HEK293 (cell line): ENCODE results near the gene NANP.
A peak's percentile ranks its signal among the peaks of the same experiment; 100 is the strongest.

Experiments used
- CTCF ChIA-PET: fragments of 350-600 bp; formaldehyde crosslinking; extraction: SDS; loops from one replicate; lab custom pipeline; 2021; ENCODE audit warnings: antibody characterized with exemption; lab: Yijun Ruan, JAX
- POLR2A ChIA-PET: fragments of 300-600 bp; formaldehyde crosslinking; extraction: SDS; loops from one replicate; lab custom pipeline; 2020; ENCODE audit warnings: antibody characterized with exemption, inconsistent platforms; lab: Yijun Ruan, JAX
- H3K27ac ChIP-seq: fragments of 200-500 bp; sonication (Bioruptor generic); 2 replicates; pipeline ENCODE4 v1.5.1; 2014; ENCODE audit warnings: low read depth, low read length, control low read depth, inconsistent platforms; ENCODE audit errors: extremely low read depth
- H3K36me3 ChIP-seq, 2 experiments: fragments of 200-500 bp in 1 of 2; sonication (Bioruptor generic) in 1 of 2; 1 replicate in 1 of 2; 2 replicates in 1 of 2; pipeline ENCODE4 v1.5.1; 2014 to 2017; ENCODE audit warnings: inconsistent platforms in 2 of 2, low read length in 2 of 2; ENCODE audit not compliant: control insufficient read depth in 2 of 2, insufficient read depth in 1 of 2
- H3K4me1 ChIP-seq: fragments of 200-500 bp; sonication (Bioruptor generic); 2 replicates; pipeline ENCODE4 v1.5.1; 2014; ENCODE audit warnings: mild to moderate bottlenecking, low read length, inconsistent platforms; ENCODE audit not compliant: control insufficient read depth, insufficient read depth
- H3K4me3 ChIP-seq: 2 replicates; pipeline ENCODE4 v1.5.1; 2011; ENCODE audit warnings: low read depth, mild to moderate bottlenecking, control low read depth, low read length, moderate library complexity
- H3K9me3 ChIP-seq: fragments of 200-500 bp; sonication (Bioruptor generic); 2 replicates; pipeline ENCODE4 v1.5.1; 2014; ENCODE audit warnings: low read depth, low read length, inconsistent platforms; ENCODE audit not compliant: control insufficient read depth, insufficient read depth
- GLIS2 ChIP-seq: fragments of 450-650 bp; formaldehyde crosslinking; IDR thresholded peaks from 2 replicates; pipeline ENCODE4 v1.5.1; 2016; ENCODE audit warnings: missing biosample characterization, missing genetic modification characterization
- INSM2 ChIP-seq: fragments of 450-650 bp; formaldehyde crosslinking; IDR thresholded peaks from 2 replicates; pipeline ENCODE4 v1.5.1; 2016; ENCODE audit warnings: missing biosample characterization, missing genetic modification characterization
- KLF8 ChIP-seq: fragments of 450-650 bp; formaldehyde crosslinking; IDR thresholded peaks from 2 replicates; pipeline ENCODE4 v1.5.1; 2016; ENCODE audit warnings: missing biosample characterization, missing genetic modification characterization
- PRDM1 ChIP-seq: fragments of 450-650 bp; formaldehyde crosslinking; IDR thresholded peaks from 2 replicates; pipeline ENCODE4; 2016; ENCODE audit warnings: missing biosample characterization, missing genetic modification characterization
- SCRT2 ChIP-seq: fragments of 450-650 bp; formaldehyde crosslinking; IDR thresholded peaks from 2 replicates; pipeline ENCODE4 v1.5.1; 2016; ENCODE audit warnings: missing biosample characterization, missing genetic modification characterization
- SP2 ChIP-seq: fragments of 450-650 bp; formaldehyde crosslinking; IDR thresholded peaks from 2 replicates; pipeline ENCODE4 v1.5.1; 2016; ENCODE audit warnings: missing biosample characterization, missing genetic modification characterization
- SP3 ChIP-seq: fragments of 450-650 bp; formaldehyde crosslinking; IDR thresholded peaks from 2 replicates; pipeline ENCODE4 v1.5.1; 2016; ENCODE audit warnings: missing biosample characterization, missing genetic modification characterization
- ZBTB48 ChIP-seq: fragments of 450-650 bp; formaldehyde crosslinking; IDR thresholded peaks from 2 replicates; pipeline ENCODE4 v1.5.1; 2016; ENCODE audit warnings: missing biosample characterization, missing genetic modification characterization
- ZNF174 ChIP-seq: fragments of 450-650 bp; formaldehyde crosslinking; IDR thresholded peaks from 2 replicates; pipeline ENCODE4 v1.5.0; 2017; ENCODE audit warnings: missing biosample characterization, mild to moderate bottlenecking, missing genetic modification characterization
- ZNF404 ChIP-seq: fragments of 450-650 bp; formaldehyde crosslinking; IDR thresholded peaks from 2 replicates; pipeline ENCODE4 v1.5.1; 2017; ENCODE audit warnings: missing biosample characterization, missing genetic modification characterization
- ZNF501 ChIP-seq: fragments of 450-650 bp; formaldehyde crosslinking; IDR thresholded peaks from 2 replicates; pipeline ENCODE4 v1.5.1; 2016; ENCODE audit warnings: missing biosample characterization, missing genetic modification characterization
- ZNF513 ChIP-seq: fragments of 450-650 bp; IDR thresholded peaks from 2 replicates; pipeline ENCODE4 v1.5.1; 2018; ENCODE audit warnings: missing biosample characterization, missing genetic modification characterization
- ZNF530 ChIP-seq: fragments of 450-650 bp; formaldehyde crosslinking; IDR thresholded peaks from 2 replicates; pipeline ENCODE4 v1.5.1; 2016; ENCODE audit warnings: low read depth, missing biosample characterization, missing genetic modification characterization
- ZNF544 ChIP-seq: fragments of 450-650 bp; formaldehyde crosslinking; IDR thresholded peaks from 2 replicates; pipeline ENCODE4 v1.5.0; 2017; ENCODE audit warnings: missing biosample characterization, missing genetic modification characterization
- ZNF555 ChIP-seq: fragments of 450-650 bp; formaldehyde crosslinking; conservative IDR thresholded peaks from 2 replicates; pipeline ENCODE4 v1.5.1; 2017; ENCODE audit warnings: missing biosample characterization, mild to moderate bottlenecking, missing genetic modification characterization, inconsistent platforms
- ZNF600 ChIP-seq: fragments of 450-650 bp; formaldehyde crosslinking; IDR thresholded peaks from 2 replicates; pipeline ENCODE4 v1.5.1; 2016; ENCODE audit warnings: missing biosample characterization, missing genetic modification characterization
- ZNF610 ChIP-seq: fragments of 450-650 bp; formaldehyde crosslinking; IDR thresholded peaks from 2 replicates; pipeline ENCODE4 v1.5.1; 2016; ENCODE audit warnings: missing biosample characterization, missing genetic modification characterization, borderline replicate concordance
- ZNF626 ChIP-seq: fragments of 450-650 bp; sonication (Bioruptor Pico); formaldehyde crosslinking; IDR thresholded peaks from 2 replicates; pipeline ENCODE4 v1.5.1; 2018; ENCODE audit warnings: missing biosample characterization, missing genetic modification characterization, inconsistent platforms
- ZNF76 ChIP-seq: fragments of 450-650 bp; formaldehyde crosslinking; IDR thresholded peaks from 2 replicates; pipeline ENCODE4; 2016; ENCODE audit warnings: low read depth, missing biosample characterization, missing genetic modification characterization, borderline replicate concordance
- ZSCAN16 ChIP-seq: fragments of 450-650 bp; formaldehyde crosslinking; IDR thresholded peaks from 2 replicates; pipeline ENCODE4 v1.5.1; 2016; ENCODE audit warnings: missing biosample characterization, missing genetic modification characterization
- ZXDB ChIP-seq: fragments of 450-650 bp; formaldehyde crosslinking; IDR thresholded peaks from 2 replicates; pipeline ENCODE4 v1.5.1; 2016; ENCODE audit warnings: missing biosample characterization, missing genetic modification characterization
- TF ChIP-seq, protein P1 (sequence below): fragments of 450-650 bp; formaldehyde crosslinking; IDR thresholded peaks from 2 replicates; pipeline ENCODE4 v1.5.1; 2017; ENCODE audit warnings: missing biosample characterization, missing genetic modification characterization

Gene NANP

DNA sequence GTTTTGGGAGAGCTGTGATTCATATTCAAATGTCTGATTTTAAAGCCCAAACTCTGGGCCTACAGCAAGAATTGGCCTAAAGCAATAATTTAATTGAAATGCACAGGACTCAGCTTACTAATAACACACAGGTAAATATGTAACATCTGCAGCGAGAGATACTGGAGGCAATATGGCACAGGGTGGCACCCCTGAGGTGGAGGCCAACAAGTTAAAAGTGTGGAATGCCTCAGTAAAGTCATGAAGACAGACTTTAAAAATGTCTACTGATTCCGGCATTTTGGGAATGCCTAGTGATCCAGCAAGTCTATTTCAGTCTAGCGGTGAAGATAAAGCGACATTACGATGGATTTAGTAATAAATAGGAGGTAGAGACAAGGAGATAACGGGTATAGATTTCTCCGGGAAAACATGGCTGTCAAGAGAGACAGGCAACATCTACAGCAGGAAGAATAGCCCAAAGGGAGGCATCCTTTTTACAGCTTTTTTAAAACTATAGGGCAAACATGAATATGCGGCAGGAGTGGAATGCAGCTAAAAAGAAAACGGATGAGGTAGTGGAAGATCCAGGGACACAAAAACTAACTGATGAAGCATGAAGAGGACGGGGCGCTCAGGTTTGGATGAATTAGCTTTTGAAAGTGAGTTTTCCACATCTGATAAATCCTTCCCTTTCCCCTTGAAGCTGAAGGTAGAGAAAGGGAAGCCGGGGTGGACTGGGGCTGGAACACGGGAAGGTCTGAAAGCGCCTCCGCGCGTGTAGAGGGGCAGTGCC, 1.2 kb downstream of the NANP start:
- H3K4me1 ChIP-seq: peaks cover 4% of the 10 kb centered on the region; the same call in 1 of the 2 replicates
- CTCF ChIA-PET: interaction anchor here (0.6 to 0.7 kb wide), 3 partner anchors 82 to 344 kb away, joined by 3 read pairs; no protein-coding TSS in a partner anchor
- no peaks in the 10 kb centered on the region for H3K9me3 ChIP-seq
- TF ChIP-seq ZXDB (tag by site-specific recombination) (0 out of 2 replicates have a peak, but pooled peaks have one; percentile 12), ZNF513 (tag by site-specific recombination) (peak; percentile 51; the same call in 1 of the 2 replicates), SCRT2 (tag by site-specific recombination) (peak; percentile 33; the same call in 1 of the 2 replicates), ZNF600 (tag by site-specific recombination) (no peak), PRDM1 (peak; percentile 69), ZSCAN16 (tag by site-specific recombination) (no peak)
- TF ChIP-seq, protein P1, sequence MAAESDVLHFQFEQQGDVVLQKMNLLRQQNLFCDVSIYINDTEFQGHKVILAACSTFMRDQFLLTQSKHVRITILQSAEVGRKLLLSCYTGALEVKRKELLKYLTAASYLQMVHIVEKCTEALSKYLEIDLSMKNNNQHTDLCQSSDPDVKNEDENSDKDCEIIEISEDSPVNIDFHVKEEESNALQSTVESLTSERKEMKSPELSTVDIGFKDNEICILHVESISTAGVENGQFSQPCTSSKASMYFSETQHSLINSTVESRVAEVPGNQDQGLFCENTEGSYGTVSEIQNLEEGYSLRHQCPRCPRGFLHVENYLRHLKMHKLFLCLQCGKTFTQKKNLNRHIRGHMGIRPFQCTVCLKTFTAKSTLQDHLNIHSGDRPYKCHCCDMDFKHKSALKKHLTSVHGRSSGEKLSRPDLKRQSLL (tag by site-specific recombination): no peak
- TF ChIP-seq, all 188 proteins: peak for 4
- Histone ChIP-seq H3K4me3 (peak overlapping the region; percentile 73), H3K36me3 (peaks cover 0 to 6% of the 10 kb centered on the region in 2 experiments; a peak in 1 of 3 replicates), H3K27ac (peak overlapping the region; percentile 95; the same call in 1 of the 2 replicates)
- POLR2A ChIA-PET: interaction anchor here (0.5 to 1.2 kb wide), 2 partner anchors 8 to 69 kb away, joined by 3 to 6 read pairs; no protein-coding TSS in a partner anchor

GRCh38 chr20:25622049-25622448, 1.8 kb downstream of the NANP start:
- Histone ChIP-seq H3K27ac (no peak overlapping the region), H3K4me1 (peaks cover 4% of the 10 kb centered on the region; the same call in 1 of the 2 replicates), H3K9me3 (no peaks in the 10 kb centered on the region), H3K4me3 (no peak overlapping the region), H3K36me3 (peaks cover 0 to 6% of the 10 kb centered on the region in 2 experiments; a peak in 2 of 3 replicates)
- TF ChIP-seq ZNF530 (tag by site-specific recombination) (no peak), ZNF174 (tag by site-specific recombination) (no peak), ZNF626 (tag by site-specific recombination) (no peak), ZNF555 (no peak), ZNF76 (tag by site-specific recombination) (no peak), SP3 (tag by site-specific recombination) (no peak), INSM2 (tag by site-specific recombination) (no peak), KLF8 (no peak), ZBTB48 (tag by site-specific recombination) (no peak), ZNF404 (tag by site-specific recombination) (no peak), ZNF610 (tag by site-specific recombination) (no peak), ZNF544 (tag by site-specific recombination) (no peak), SP2 (tag by site-specific recombination) (no peak), GLIS2 (tag by site-specific recombination) (no peak), ZNF501 (tag by site-specific recombination) (no peak)
- TF ChIP-seq, protein P1 (tag by site-specific recombination): no peak
- CTCF ChIA-PET: interaction anchor here (0.7 kb wide), 1 partner anchor 82 kb away, joined by 3 read pairs; no protein-coding TSS in a partner anchor
- POLR2A ChIA-PET: interaction anchor here (0.5 kb wide), 1 partner anchor 69 kb away, joined by 3 read pairs; no protein-coding TSS in a partner anchor
